GM19324 (cell line): Measurements from ENCODE around the gene WWC2.

Source experiments
- ATAC-seq: cut with Tn5 transposase; IDR thresholded peaks from one replicate; pipeline ENCODE4 v1.9.1; 2021; ENCODE audit warnings: mild to moderate bottlenecking, moderate library complexity; ENCODE audit not compliant: unreplicated experiment, low FRiP score

The WWC2 gene

DNA sequence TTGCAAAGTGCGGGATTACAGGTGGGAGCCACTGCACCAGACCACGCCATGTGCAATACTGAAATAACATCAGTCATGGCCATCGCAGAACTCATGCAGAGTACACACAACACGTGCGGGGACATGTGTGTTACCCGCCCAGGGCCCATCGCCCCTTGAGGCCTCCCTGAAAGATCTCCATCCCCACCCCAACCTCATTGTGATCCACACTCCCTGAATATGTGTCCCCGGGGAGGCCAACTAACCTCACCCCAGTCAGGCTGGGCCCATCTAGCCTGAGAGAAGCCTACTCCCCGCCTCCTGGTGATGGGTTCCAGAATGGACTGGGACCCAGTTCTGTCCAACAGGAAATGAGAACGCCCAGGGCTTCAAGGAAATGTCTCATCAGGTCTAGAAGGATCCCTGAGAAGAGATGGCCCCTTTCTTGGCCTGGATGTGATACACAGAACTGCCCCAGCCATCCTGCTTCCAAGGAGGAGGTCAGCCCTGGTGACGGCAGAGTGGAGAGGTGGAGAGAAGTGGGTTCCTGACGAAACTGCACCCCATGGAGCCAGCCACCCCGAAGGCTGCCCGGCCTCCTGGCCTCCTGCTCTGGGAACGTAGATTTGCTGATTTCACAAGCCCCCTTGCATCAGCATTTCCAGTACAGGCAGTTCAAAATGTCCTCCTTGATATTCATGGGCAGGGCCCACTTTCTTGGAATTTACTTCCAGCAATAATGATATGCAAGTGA lies 245.6 kb downstream of the WWC2 start:
- no peak for ATAC-seq

DNA sequence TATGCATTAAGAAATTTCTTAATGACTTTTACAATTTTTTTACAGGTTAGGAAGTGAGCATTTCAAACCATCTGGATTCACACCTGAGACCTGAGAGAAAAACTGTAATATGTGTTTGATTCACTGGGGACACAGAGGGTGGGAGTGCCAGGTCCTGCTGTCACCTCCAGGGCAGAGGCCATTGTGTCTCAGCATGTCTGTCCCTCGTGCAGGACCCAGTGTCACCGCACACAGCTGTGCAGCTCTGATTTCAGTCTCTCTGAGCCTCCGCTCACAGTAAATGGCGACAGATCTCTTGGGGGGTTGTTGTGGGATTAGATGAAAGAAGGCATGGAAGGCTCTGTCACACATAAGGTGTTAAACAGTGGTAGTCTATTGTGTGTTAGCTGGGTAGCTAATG lies 246.2 kb downstream of the WWC2 start:
- no peak for ATAC-seq

DNA sequence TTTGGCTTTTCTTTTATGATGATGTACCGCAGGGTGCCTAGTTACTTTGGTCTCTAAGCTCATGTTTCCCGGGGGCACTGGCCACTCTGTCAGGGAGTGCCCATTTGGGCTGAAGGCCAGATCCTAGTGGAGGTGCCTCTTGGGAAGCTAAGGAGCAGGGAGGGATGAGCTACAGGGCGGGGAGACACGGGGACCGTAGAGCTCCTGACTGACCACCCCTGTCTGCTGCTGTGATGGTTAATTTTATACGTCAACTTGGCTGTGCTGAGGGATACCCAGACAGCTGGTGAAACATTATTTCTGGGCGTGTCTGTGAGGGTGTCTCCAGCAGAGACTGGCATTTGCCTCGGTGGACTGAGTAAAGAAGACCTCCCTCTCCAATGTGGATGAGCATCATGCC lies 248.1 kb downstream of the WWC2 start:
- ATAC-seq = no peak

DNA sequence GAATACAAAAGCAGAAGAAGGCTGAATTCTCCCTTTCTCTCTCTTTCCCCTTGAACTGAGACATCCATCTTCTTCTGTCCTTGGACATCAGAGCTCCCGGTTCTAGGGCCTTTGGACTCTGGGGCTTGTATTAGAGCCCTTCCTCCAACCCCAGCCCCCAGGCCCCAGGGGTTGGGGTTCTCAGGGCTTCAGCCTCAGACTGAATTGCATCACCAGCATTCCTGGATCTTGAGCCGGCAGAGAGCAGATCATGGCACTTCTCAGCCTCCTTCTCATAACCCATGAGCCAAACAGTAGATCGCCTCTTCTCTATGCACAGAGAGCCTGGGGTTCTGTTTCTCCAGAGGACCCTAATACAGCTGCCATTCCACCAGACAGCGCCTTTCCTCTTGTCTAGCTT lies 248.5 kb downstream of the WWC2 start:
- no peak for ATAC-seq

DNA sequence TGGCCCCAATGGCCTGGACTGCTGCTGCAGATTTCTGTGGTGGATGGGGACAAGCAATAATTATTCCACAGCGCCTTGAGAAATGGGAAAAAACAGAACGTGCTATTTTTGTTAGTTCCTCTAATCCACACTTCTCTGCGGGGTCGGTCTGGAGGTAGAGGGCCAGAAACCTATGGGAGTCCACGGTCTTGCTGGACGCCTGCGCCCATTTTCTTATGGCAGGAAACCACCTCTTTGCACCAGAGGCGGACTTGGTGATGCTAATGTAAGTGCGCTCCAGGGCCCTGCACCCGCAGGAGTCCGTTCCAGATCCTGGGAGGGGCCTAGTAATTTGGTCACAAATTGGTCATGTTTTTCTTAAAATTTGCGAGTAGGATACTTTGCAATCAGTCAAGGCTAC lies 249.1 kb downstream of the WWC2 start:
- no peak for ATAC-seq

DNA sequence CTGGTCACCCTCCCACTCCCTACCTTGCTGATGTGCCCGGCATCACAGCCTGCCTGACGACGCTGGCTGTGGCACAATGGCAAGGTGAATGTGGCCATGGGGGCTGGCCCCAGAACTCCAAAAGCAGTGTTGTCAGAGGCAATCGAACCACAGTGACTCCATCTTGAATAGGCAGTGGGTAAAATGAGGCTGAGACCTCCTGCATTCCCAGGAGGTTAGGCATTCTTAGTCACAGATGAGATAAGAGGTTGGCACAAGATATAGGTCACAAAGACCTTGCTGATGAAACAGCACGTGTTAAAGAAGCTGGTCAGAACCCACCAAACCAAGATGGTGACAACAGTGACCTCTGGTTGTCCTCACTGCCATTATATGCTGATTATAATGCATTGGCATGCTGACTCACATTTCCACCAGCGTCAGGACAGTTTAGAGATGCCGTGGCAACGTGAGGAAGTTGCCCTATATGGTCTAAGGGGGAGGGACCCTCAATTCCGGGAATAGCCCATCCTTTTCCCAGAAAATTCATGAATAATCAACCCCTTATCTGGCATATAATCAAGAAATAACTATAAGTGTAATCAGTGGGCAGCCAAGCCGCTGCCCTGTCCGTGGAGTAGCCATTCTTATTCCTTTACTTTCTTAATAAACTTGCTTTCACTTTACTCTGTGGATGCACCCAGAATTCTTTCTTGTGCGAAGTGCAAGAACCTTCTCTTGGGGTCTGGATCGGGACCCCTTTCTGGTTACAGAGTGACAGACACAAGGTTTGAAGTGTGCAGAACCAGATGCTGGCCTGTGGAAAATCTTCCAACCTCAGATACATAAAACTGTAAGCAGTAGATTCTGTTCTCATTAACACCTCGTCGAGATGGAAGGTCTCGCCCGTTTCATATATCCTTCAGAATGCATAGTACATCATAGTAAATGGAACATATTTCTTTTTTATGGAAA lies 249.9 kb downstream of the WWC2 start:
- no peak for ATAC-seq

DNA sequence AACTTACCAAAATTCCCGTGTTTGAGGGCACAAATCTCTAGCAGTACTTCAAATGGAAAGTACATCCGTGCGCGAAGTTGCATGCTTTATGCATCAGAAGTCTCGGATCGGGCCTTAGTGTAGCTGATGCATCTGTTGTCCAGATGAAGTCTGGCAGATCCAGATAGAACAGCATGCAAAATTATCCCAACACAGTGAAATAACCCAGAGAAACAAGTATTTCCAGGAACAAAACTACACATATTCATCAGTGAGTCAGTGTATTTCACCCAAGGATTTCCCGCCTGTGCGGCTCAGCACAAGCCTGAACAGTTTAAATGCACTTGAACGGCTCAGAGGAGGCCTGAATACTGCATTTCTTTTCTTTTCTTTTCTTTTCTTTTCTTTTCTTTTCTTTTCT lies 250.6 kb downstream of the WWC2 start:
- no peak for ATAC-seq

DNA sequence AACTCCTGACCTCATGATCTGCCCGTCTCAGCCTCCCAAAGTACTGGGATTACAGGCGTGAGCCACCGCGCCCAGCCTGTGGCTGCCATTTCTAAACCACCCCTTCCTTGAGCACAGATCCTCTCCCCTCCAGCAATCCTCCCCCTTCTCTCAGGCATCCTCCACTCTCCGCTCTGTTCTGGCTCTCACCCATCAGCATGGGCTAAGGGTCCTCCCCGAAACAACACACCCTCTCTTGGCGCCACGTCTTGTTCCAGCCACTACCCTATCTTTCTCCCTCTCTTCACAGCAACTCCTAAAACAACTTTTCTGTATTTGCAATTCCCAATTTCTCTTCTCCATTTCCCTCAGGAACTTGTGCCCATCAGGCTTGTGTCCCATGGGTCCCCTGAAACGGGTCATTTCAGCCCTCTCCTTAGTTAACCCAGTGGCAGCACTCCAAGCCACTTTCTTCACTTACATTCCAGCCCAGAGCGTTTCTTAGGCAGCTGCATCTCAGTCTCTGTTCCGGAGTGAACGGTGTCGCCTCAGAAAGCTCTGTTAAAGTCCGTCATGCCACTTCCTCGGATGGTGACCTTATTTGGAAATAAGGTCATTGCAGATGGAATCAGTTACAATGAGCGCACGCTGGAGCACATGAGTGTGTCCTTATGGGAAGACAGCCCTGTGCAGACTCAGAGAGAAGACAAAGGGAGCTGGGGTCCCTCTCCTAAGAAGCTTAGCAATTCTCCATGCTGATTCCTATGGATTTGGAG lies 251.4 kb downstream of the WWC2 start:
- no peak for ATAC-seq

DNA sequence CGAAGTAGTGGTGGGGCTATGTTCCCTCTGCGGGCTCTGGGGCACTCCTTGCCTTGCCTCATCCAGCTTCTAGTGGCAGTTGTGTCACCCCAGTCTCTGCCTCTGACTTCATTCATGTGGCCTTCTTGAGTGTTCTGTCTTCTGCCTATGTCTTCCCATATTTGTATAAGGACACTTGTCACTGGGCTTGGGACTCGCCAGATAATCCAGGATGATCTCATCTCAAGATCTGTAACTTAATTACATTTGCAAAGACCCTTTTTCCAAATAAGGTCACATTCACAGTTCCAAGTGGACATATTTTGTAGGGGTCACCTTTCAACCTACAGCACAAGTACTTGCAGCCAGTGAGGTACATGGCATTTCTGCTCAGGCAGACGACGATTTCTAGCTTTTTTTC lies 253.5 kb downstream of the WWC2 start:
- no peak for ATAC-seq

DNA sequence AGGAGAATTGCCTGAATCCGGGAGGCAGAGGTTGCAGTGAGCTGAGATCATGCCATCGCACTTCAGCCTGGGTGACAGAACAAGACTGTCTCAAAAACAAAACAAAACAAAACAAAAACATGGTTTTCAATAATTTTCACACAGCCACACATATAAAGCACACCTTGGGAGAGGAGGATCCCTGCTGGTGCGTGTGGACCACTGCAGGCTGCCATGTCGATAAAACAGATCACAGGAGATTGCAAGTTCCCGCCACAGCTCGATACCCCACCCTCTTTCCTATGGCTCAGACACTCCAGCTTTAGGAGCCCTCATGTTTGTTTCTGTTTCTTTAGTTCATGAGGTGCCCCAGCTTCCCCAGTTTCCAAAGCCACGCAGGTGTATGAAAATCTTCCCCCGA lies 254.5 kb downstream of the WWC2 start:
- ATAC-seq = no peak

DNA sequence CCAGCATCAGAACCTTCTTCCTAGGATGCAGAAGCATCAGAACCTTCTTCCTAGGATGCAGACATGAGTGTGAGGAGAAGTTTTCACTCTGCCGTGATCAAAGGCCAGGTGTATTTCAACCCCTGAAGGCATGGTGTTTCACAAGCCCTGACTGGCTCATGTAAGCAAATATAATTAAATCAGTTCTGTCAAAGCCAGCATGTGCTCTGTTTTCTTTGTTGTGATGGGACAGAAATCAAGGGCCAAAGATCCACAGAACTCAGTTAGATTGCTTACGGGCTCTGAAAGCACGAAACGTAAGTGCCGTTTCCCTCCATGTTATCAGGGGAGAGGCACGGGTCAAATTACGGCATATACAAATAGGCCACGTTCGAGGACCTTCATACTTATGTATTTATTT lies 255.2 kb downstream of the WWC2 start:
- no peak for ATAC-seq

DNA sequence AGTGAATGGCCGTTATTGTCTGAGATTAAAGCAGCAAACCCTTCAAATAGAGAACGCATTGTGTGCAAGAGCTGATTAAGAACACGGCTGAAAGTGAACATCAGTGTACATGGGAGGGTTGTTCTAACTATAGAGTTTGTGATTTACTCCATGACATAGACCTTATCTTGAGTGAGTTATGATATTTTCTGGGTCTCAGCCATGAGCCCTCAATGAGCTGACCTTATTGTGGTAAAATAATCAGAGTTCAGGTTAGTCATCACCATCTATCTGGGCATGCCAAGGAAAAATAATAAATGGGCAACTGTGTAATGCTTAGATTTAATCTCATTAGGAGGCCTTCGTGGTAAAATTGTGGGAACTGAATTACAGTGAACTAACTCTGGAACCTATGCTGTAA lies 256.3 kb downstream of the WWC2 start:
- ATAC-seq = no peak

DNA sequence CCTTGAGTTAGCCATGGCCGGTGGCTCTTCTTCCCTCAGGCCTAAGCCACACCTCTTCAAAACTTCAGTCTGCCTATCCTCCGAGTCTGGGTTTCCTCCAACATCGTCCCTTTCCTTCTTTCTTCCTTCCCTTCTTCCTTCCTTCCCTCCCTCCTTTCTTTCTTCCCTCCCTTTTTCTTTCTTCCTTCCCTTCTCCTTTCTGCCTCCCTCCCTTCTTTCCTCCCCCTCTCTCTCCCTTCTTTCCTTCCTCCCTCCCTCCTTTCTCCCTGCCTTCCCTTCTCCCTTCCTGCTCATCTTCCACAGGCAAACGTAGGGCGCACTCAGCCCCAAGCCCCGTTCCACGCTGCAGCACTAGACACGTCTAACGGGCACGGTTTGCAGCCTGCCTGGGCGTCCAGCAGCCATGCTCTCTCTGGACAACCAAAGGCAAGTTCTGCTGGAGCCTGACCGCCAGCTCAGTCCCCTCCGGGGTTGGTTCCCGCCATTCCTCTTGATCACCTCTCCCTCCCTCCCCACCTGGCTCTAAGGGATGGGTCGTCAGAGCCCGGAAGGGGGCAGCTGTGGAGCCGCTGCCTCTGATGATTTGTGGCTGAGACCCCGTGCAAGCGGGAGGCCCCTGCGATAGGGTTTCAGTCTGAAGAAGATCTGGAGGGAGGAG lies 257.2 kb downstream of the WWC2 start:
- no peak for ATAC-seq

DNA sequence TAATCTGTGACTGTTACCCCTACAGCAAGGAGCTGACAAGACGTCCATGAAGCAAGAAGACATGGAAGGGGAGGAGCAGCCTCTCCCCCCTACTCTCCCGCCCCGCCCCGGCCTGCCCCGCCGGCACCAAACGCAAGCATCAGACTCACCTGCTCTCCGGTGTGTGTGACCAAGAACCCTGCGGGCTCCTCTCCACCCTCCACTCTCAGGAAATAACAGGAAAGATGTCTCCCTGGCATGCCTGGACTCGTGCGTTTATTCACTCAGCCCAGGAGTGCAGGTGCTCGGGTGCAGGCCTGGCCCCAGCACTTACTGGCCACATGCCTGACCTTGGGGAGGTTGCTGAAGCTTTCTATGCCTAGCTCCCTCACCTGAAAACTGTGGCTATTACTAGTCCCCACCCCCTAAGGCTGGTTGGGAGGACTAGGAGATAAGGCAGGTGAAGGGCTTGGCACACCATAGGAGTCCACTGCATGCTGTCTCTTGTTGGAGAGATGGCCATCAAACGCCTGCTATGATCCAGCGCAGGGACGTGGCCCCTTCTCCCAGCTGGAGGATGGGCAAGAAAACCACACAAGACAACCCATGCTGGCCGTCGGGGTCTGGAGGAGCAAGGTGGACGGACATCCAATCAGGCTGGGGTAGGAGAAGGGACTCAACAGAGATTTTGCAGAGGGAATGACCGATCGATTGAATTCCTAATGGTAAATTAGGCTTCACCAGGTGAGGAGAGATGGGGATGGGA lies 258.0 kb downstream of the WWC2 start:
- no peak for ATAC-seq

DNA sequence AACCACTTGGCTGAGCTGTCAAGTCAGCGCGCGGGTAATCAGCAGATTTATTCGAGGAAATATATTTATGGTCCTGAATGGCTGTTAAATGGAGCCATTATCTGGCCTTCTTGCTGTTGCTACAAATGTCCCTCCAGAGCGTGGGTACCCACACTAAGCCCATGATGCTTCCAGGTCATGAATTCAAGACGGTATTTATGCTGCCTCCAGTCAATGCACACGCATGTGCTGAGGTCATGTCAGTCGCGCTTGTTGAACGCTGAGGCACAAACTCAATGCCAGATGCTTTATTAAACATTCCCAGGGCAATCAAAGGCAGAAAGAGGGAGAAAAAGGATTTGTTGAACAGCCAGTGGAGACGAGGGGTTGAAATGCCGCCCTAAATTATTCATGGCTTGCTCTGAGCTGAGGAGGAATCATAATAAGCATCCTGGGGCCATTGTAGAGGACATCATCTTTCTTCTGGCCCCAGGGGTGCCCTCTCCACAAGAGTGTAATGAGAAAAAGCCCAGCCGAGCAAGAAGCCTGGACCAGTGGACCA lies 259.2 kb downstream of the WWC2 start:
- ATAC-seq = no peak

DNA sequence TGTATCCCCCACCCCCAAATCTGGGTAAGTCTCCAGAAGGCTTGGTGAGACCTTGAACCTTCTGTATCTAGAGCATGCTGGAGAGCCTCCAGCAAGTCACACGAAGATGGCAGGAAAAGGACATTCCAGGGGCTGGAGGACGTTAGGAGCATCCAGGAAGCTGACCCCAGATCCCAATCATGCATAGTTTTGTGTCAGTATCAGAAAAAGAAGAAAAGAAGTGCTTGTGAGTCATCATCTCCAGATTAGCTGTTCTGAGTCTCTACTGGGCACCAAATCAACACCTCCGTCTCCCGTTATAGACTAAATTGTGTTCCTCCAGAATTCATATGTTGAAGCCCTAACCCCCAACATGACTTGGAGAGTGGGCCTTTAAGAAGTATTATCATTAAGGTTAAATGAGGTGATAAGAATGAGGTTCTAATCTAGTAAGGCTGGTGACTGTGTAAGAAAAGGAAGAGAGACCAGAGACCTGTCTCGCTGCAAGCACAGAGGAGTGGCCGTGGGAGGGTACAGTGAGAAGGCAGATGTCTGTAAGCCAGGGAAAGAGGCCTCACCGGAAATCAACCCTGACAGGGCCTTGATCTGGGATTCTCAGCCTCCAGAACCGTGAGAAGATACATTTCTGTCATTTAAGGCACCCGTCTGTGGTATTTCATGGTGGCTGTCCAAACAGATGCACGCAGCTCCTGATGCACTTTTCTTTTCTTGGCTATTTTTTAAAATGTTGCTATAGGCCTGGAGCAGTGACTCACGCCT lies 261.3 kb downstream of the WWC2 start:
- no peak for ATAC-seq

DNA sequence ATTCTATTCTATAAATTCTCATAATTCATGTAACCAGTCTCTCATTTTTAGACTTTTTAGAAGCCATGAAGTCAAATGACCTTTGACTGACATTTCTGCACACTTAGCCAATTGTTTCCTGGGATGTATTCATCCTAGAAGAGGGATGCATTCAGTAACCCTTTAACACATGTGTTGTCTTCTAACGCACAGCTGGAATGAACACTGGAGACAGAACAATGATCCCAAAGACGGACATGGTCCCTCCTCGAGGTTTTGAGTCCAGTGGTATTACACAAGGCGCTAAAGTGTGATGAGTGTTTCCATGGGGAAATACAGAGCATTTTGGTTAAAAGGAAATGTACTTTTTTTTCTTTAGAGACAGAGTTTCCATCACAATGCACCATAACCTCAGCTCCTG lies 263.0 kb downstream of the WWC2 start:
- ATAC-seq = no peak

DNA sequence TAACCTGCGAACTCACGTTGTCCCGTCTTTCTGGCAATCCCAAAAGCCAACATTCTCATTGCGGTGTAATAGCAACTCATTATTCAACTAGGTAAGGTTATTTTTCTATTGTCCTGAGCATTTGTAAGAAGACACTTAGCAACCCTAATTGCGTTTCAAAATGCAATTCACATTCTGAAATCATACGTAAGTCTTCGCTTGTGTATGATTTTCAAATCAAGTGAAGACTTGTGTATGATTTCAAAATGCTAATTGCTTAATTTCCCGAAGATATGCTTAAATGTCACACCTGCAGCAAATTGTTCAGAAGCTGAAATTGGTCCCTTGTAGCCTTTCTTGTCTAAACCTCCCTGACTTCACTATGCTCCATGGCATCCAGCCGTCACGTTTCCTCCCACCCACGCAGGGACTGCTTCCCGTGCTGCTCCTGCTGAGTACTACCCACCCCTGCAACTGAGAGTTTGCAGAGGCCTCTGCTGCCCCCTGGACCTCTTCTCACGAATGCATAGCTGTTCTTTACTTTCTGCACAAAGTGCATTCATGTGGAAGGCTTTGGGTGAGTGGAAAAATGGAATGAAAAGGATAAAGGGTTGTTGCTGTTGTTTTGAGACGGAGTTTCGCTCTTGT lies 264.0 kb downstream of the WWC2 start:
- ATAC-seq = no peak

DNA sequence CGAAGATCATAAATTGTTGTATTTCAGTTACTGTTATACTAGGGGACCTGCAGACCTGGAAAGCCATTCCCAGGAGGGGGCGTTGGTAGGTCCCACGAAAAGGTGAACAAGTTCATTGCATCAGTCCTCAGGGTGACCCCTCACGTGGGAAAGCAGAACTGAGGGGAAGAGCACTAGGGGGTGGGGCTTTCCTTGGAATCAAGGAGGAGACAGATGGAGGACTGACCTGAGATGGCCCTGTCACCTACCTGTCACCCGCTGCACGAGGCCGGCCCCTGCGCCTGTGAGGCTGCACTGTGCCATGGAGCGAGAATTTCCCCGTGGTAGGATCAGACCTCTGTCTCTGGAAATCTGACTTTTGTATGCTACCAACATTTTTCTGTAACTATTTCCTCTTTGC lies 265.0 kb downstream of the WWC2 start:
- ATAC-seq = no peak
